Gastrocnemius medialis (tissue), 4 donors: ENCODE results near the gene PDGFD. TPM values are rescaled to one million over a fixed set of nuclear protein-coding genes. Genes with fewer than 3 reads are reported as not detected.

Experiments used
- ATAC-seq, 2 donors: fragments of 150-250 bp; one replicate each; pipeline ENCODE4 v1.9.1; 2016
- DNase-seq, 2 donors: peaks; one replicate each; pipeline ENCODE4 v3.0.0-alpha.2; 2019
- H3K27ac ChIP-seq, 4 donors: fragments of 200-600 bp; sonication (generic); 1 replicate in 1 of 4; 2 replicates in 3 of 4; pipeline ENCODE4 v1.5.1; 2016 to 2018; ENCODE audit warnings: mild to moderate bottlenecking in 2 of 4, moderate library complexity in 1 of 4
- H3K27me3 ChIP-seq, 3 donors: fragments of 200-600 bp; sonication (generic) in 2 of 3; 1 replicate in 1 of 3; 2 replicates in 2 of 3; pipeline versions ENCODE4 v1.5.1 to v1.6.0; 2016 to 2019; ENCODE audit warnings: mild to moderate bottlenecking in 1 of 3, moderate library complexity in 1 of 3
- H3K36me3 ChIP-seq, 2 donors: fragments of 200-600 bp; sonication (generic) in 1 of 2; one replicate each; pipeline ENCODE4 v1.5.1; 2017 to 2018
- H3K4me1 ChIP-seq, 2 donors: fragments of 200-600 bp; sonication (generic) in 1 of 2; one replicate each; pipeline ENCODE4 v1.5.1; 2016 to 2017; ENCODE audit warnings: mild to moderate bottlenecking in 2 of 2
- H3K4me3 ChIP-seq, 4 donors: fragments of 200-600 bp; sonication (generic) in 3 of 4; 1 replicate in 1 of 4; 2 replicates in 3 of 4; pipeline ENCODE4 v1.5.1; 2016 to 2019; ENCODE audit warnings: mild to moderate bottlenecking in 2 of 4
- H3K9me3 ChIP-seq, 3 donors: fragments of 200-600 bp; sonication (generic) in 2 of 3; 1 replicate in 1 of 3; 2 replicates in 2 of 3; pipeline ENCODE4 v1.5.1; 2016 to 2019
- CTCF ChIP-seq, 5 experiments: fragments of 450-650 bp in 3 of 5; fragments of 200-600 bp in 2 of 5; sonication (generic) in 2 of 5; IDR thresholded peaks in 4 of 5; conservative IDR thresholded peaks in 1 of 5; 1 replicate in 4 of 5; 2 replicates in 1 of 5; pipeline ENCODE4 v1.5.1; 2016 to 2019; ENCODE audit warnings: antibody characterized with exemption in 5 of 5, mild to moderate bottlenecking in 3 of 5, moderate library complexity in 3 of 5
- POLR2A ChIP-seq, 2 donors: fragments of 450-650 bp; IDR thresholded peaks; one replicate each; pipeline ENCODE4 v1.6.1; 2017; ENCODE audit warnings: antibody characterized with exemption in 2 of 2, mild to moderate bottlenecking in 2 of 2, moderate library complexity in 2 of 2
- in situ Hi-C, 4 donors: fragments of 200-750 bp; cut with MboI; loops; one replicate each; pipeline versions ENCODE4 v1.15.0 to v1.8.0; 2017; ENCODE audit warnings: low sequenced_read_pairs in 4 of 4
- intact Hi-C: fragments of 100-400 bp; cut with DNase I; formaldehyde crosslinking; loops from one replicate; pipeline ENCODE4 v1.15.1; 2023; ENCODE audit warnings: low total_unique reads
- total RNA-seq, 4 donors: library from RNA; depleted of rRNA; stranded (reverse); fragments of >200 nt; gene quantifications; one replicate each; pipeline versions ENCODE4 v1.1.0 to v1.2.3, GENCODE V29; 2016

PDGFD gene
- total RNA-seq, 4 donors from 2014 or later: 2.2 to 4.0 (median 2.9) TPM

- no peaks in the 10 kb centered on the region for H3K9me3 ChIP-seq
- no peak overlapping the region for H3K4me3 ChIP-seq
- DNase-seq (no peak), ATAC-seq (no peak)
- TF ChIP-seq POLR2A (IDR thresholded peaks at IDR 0.05) (no peak), CTCF (IDR thresholded peaks at IDR 0.05 in 4 of 5, conservative IDR thresholded peaks at IDR 0.05 in 1 of 5) (no peak)
- no peak overlapping the region for H3K27ac ChIP-seq
- no peaks in the 10 kb centered on the region for H3K27me3 ChIP-seq
- intact Hi-C loops: no loop called here
- in situ Hi-C loops: no loop called here
- no peaks in the 10 kb centered on the region for H3K36me3 ChIP-seq
- no peaks in the 10 kb centered on the region for H3K4me1 ChIP-seq
Measured at GRCh38 chr11:103968685-103969084, 195.3 kb downstream of the PDGFD start.

- H3K27me3 ChIP-seq: no peaks in the 10 kb centered on the region
- H3K27ac ChIP-seq: no peak overlapping the region
- DNase-seq: no peak
- intact Hi-C loops (no loop called here), in situ Hi-C loops (no loop called here)
- no peaks in the 10 kb centered on the region for H3K9me3 ChIP-seq
- no peaks in the 10 kb centered on the region for H3K4me1 ChIP-seq
- no peak for ATAC-seq
- no peak overlapping the region for H3K4me3 ChIP-seq
- no peak for TF ChIP-seq CTCF (IDR thresholded peaks at IDR 0.05 in 4 of 5, conservative IDR thresholded peaks at IDR 0.05 in 1 of 5)
- no peak for TF ChIP-seq POLR2A (IDR thresholded peaks at IDR 0.05)
- H3K36me3 ChIP-seq: no peaks in the 10 kb centered on the region
Measured at GRCh38 chr11:103967985-103968384, 196.0 kb downstream of the PDGFD start.

GRCh38 chr11:103964390-103964789, 199.6 kb downstream of the PDGFD start:
- intact Hi-C loops (no loop called here), in situ Hi-C loops (no loop called here)
- ATAC-seq (no peak), DNase-seq (no peak)
- H3K4me1 ChIP-seq: no peaks in the 10 kb centered on the region
- no peaks in the 10 kb centered on the region for H3K9me3 ChIP-seq
- H3K27ac ChIP-seq: no peak overlapping the region
- TF ChIP-seq CTCF (IDR thresholded peaks at IDR 0.05 in 4 of 5, conservative IDR thresholded peaks at IDR 0.05 in 1 of 5) (no peak), POLR2A (IDR thresholded peaks at IDR 0.05) (no peak)
- H3K4me3 ChIP-seq: no peak overlapping the region
- H3K36me3 ChIP-seq: no peaks in the 10 kb centered on the region
- no peaks in the 10 kb centered on the region for H3K27me3 ChIP-seq

- in situ Hi-C loops: no loop called here
- H3K4me1 ChIP-seq: no peaks in the 10 kb centered on the region
- H3K27ac ChIP-seq: no peak overlapping the region
- no peak for DNase-seq
- intact Hi-C loops: no loop called here
- no peaks in the 10 kb centered on the region for H3K36me3 ChIP-seq
- ATAC-seq: no peak
- no peak for TF ChIP-seq POLR2A (IDR thresholded peaks at IDR 0.05)
- no peak for TF ChIP-seq CTCF (IDR thresholded peaks at IDR 0.05 in 4 of 5, conservative IDR thresholded peaks at IDR 0.05 in 1 of 5)
- H3K27me3 ChIP-seq: no peaks in the 10 kb centered on the region
- H3K4me3 ChIP-seq: no peak overlapping the region
- H3K9me3 ChIP-seq: no peaks in the 10 kb centered on the region
Measured at GRCh38 chr11:103963648-103964047, 200.3 kb downstream of the PDGFD start.

- no peaks in the 10 kb centered on the region for H3K4me1 ChIP-seq
Measured at GRCh38 chr11:103961010-103961409, 202.9 kb downstream of the PDGFD start.

More at GRCh38 chr11:103961010-103961409, 202.9 kb downstream of the PDGFD start:
- H3K36me3 ChIP-seq: no peaks in the 10 kb centered on the region
- ATAC-seq (no peak), DNase-seq (no peak)
- no peaks in the 10 kb centered on the region for H3K27me3 ChIP-seq
- TF ChIP-seq CTCF (IDR thresholded peaks at IDR 0.05 in 4 of 5, conservative IDR thresholded peaks at IDR 0.05 in 1 of 5) (no peak), POLR2A (IDR thresholded peaks at IDR 0.05) (no peak)
- no peak overlapping the region for H3K4me3 ChIP-seq
- H3K9me3 ChIP-seq: no peaks in the 10 kb centered on the region
- H3K27ac ChIP-seq: no peak overlapping the region
- intact Hi-C loops: no loop called here
- in situ Hi-C loops: no loop called here
